GM13976 (cell line): Measurements from ENCODE around the gene TMUB1.

Experiments
- DNase-seq: peaks from one replicate; pipeline ENCODE4 v3.0.0; 2012; ENCODE audit warnings: low spot score
- in situ Hi-C: fragments of 300-500 bp; cut with MboI; formaldehyde crosslinking; loops from one replicate; pipeline ENCODE4 v1.12.0; 2022; ENCODE audit warnings: low sequenced_read_pairs, mixed read lengths, inconsistent platforms; ENCODE audit not compliant: unreplicated experiment
- TF ChIP-seq, protein P1 (sequence below): IDR thresholded peaks from 2 replicates; pipeline ENCODE4 v1.5.1; 2012; ENCODE audit warnings: borderline replicate concordance, mild to moderate bottlenecking; ENCODE audit not compliant: insufficient read depth; ENCODE audit errors: extremely low read depth, missing control alignments, control extremely low read depth

TMUB1 gene

DNA sequence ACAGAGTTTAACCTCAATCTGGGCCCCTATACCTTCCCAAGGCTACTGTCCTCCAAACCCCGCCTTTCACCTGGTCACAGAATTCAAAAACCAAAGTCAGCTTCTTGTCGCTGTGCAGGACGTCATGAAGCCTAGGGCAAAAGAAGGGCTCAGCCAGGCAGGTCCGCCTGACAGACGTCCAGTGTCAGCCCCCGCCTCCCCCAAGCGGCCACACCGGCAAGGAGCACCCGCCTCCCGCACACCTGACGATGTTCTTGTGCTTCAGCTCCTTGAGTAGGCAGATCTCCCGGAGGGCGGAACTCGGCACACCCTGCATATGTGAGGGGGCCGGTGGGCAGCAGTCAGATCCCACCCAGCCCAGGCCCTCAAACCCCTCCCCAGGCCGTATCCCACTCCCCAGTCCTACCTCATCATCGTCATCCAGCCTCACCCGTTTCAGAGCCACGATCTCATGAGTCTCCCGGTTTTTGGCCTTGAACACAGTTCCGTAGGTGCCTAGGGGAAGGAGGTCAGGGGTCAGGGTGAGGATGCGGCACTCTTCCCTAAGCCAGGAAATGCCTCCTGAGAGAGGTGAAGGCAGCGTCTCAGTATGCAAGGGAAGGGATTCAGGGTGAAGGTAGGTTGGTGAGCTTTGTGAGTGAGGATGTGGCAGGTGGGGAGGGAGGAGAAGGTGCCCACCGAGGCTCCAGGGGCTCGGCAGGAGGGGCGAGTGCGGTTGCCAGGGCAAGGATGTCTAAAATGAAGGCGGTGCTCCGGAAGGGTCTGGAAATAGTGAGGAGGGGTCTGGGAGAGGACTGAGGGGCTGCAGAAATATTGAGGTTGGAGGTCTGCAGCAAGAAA is 26.4 kb downstream of the TMUB1 start:
- DNase-seq: no peak
- in situ Hi-C loops: no loop called here
- TF ChIP-seq, protein P1, sequence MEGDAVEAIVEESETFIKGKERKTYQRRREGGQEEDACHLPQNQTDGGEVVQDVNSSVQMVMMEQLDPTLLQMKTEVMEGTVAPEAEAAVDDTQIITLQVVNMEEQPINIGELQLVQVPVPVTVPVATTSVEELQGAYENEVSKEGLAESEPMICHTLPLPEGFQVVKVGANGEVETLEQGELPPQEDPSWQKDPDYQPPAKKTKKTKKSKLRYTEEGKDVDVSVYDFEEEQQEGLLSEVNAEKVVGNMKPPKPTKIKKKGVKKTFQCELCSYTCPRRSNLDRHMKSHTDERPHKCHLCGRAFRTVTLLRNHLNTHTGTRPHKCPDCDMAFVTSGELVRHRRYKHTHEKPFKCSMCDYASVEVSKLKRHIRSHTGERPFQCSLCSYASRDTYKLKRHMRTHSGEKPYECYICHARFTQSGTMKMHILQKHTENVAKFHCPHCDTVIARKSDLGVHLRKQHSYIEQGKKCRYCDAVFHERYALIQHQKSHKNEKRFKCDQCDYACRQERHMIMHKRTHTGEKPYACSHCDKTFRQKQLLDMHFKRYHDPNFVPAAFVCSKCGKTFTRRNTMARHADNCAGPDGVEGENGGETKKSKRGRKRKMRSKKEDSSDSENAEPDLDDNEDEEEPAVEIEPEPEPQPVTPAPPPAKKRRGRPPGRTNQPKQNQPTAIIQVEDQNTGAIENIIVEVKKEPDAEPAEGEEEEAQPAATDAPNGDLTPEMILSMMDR: no peak

DNA sequence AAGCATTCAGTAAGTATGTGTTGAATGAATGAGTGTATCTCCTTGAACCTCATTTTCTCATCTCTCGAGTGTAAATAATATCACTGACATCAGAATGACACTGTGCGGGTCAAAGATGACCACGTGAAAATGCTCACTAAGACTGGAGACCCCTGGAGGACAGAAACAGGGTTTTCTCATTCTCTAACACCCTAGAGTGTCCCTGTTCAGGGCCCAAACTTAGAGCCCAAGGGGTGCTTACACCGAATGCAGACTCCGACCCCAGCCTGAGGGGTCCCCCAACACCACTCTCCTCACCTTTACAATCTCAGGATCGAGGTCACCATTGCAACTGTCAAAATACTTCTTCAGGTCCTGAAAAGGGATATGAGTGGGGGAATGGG is 27.0 kb downstream of the TMUB1 start:
- TF ChIP-seq, protein P1: no peak
- in situ Hi-C loops: no loop called here
- no peak for DNase-seq

DNA sequence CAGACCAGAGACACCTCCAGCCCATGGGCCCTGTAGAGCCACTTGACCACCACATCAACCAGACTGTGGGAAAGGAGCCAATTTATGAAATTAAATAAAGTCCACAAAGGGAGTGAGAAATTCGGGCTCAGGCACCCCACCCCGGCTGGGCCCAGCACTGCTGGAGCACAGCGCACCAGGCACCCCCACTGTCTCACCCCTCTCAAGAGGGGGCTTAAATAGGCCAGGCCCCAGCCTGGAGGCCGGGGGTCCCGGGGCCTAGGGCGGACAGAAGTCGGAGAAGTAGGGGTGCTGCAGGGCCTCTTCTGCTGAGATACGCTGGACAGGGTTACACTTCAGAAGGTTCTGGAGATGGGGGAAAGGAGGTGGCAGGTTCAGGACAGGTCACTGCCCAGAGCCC is 29.5 kb downstream of the TMUB1 start:
- TF ChIP-seq, protein P1: no peak
- in situ Hi-C loops: no loop called here
- no peak for DNase-seq

DNA sequence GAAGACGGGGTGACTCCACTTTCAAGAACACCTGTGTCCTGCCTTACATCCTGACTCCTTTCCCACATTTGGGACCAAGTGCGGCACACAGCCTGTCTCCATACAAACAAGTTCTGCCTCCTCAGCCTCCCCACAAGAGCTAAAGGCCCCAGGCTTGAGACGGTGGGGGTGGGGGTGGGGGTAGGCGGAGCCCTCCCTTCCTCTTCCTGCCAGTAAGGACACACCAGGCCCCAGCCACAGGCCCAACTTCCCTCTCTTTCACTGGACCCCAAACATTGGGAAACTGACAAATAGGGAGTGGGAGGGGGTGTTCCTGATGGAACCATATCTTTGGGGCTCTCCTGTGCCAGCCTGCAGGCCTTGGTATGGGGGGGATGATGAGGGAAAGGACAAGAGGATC is 30.2 kb downstream of the TMUB1 start:
- TF ChIP-seq, protein P1: no peak
- no peak for DNase-seq
- in situ Hi-C loops: no loop called here

DNA sequence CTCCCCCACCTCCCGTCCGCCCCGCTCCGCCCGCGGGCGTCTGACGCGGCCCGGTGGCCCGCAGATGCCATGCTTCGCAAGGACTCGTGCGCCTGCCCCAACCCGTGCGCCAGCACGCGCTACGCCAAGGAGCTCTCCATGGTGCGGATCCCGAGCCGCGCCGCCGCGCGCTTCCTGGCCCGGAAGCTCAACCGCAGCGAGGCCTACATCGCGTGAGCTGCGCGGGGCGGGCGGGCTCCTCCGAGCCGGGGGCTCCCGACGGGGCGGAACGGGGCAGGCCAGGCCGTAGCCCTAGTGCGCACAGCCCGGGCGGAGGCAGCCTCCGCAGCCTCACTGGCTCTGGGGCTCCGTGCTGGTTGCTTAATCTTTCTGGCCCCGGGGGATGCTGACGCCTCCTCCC is 32.2 kb downstream of the TMUB1 start:
- TF ChIP-seq, protein P1: no peak
- no peak for DNase-seq
- in situ Hi-C loops: no loop called here

DNA sequence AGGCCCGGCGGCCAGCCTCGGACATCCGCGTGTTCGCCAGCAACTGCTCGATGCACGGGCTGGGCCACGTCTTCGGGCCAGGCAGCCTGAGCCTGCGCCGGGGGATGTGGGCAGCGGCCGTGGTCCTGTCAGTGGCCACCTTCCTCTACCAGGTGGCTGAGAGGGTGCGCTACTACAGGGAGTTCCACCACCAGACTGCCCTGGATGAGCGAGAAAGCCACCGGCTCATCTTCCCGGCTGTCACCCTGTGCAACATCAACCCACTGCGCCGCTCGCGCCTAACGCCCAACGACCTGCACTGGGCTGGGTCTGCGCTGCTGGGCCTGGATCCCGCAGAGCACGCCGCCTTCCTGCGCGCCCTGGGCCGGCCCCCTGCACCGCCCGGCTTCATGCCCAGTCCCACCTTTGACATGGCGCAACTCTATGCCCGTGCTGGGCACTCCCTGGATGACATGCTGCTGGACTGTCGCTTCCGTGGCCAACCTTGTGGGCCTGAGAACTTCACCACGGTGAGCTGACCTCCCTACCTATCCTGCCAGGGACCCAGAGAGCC is 34.3 kb downstream of the TMUB1 start:
- TF ChIP-seq, protein P1: no peak
- in situ Hi-C loops: no loop called here
- no peak for DNase-seq
